Endothelial cell of umbilical vein (primary cell): ENCODE data around the gene RINT1. TPM values are rescaled to one million over a fixed set of nuclear protein-coding genes. Genes with fewer than 3 reads are reported as not detected.

ENCODE experiments used
- BruUV-seq: library from RNA; stranded (reverse); fragments of 400-500 nt; replicated peaks from 2 replicates; lab custom pipeline; 2021; lab: Mats Ljungman, UMichigan
- CTCF ChIA-PET: fragments of 300-600, 350-600 bp; sonication (Branson Sonifier 250); formaldehyde crosslinking; loops from one replicate; lab custom pipeline; 2021; ENCODE audit warnings: antibody characterized with exemption, inconsistent platforms; lab: Charles Lee
- POLR2A ChIA-PET: fragments of 300-600, 350-600 bp; sonication (Branson Sonifier 250); formaldehyde crosslinking; loops from one replicate; lab custom pipeline; 2021; ENCODE audit warnings: antibody characterized with exemption, inconsistent platforms; lab: Charles Lee
- DNase-seq: peaks from one replicate; pipeline ENCODE4 v3.0.0-alpha.2; 2011; ENCODE audit warnings: low read depth, low spot score
- FAIRE-seq: peaks from 2 replicates; lab custom pipeline; 2011; peaks lifted over from hg19 to GRCh38; lab: Jason Lieb, UNC
- H2AFZ ChIP-seq: 2 replicates; pipeline ENCODE4 v1.6.0; 2012; ENCODE audit warnings: low read depth, low read length, control low read depth, inconsistent platforms
- H3K27ac ChIP-seq: 2 replicates; pipeline ENCODE4 v1.5.1; 2011; ENCODE audit warnings: low read depth, mild to moderate bottlenecking, control low read depth, low read length, moderate library complexity; ENCODE audit not compliant: insufficient read depth
- H3K27me3 ChIP-seq, 2 experiments: 2 replicates each; pipeline versions ENCODE4 v1.6.0 to v1.6.1; 2011; ENCODE audit warnings: low read length in 2 of 2, mixed read lengths in 1 of 2; ENCODE audit not compliant: control insufficient read depth in 2 of 2, insufficient read depth in 2 of 2
- H3K36me3 ChIP-seq, 2 experiments: 2 replicates in 1 of 2; 3 replicates in 1 of 2; pipeline ENCODE4 v1.5.1; 2011; ENCODE audit warnings: low read length in 2 of 2, mild to moderate bottlenecking in 1 of 2, moderate library complexity in 1 of 2; ENCODE audit not compliant: control insufficient read depth in 2 of 2, insufficient read depth in 2 of 2; ENCODE audit errors: extremely low read depth in 1 of 2
- H3K4me1 ChIP-seq: 3 replicates; pipeline ENCODE4 v1.5.1; 2011; ENCODE audit warnings: mild to moderate bottlenecking, low read length; ENCODE audit not compliant: control insufficient read depth, insufficient read depth; ENCODE audit errors: extremely low read depth
- H3K4me2 ChIP-seq: 2 replicates; pipeline ENCODE4 v1.6.1; 2011; ENCODE audit warnings: low read length, control low read depth, mixed read lengths; ENCODE audit not compliant: insufficient read depth
- H3K4me3 ChIP-seq, 3 experiments: fragments of 200-600 bp in 1 of 3; sonication (generic), shearing (Covaris generic) in 1 of 3; replicated peaks in 1 of 3; 2 replicates each; pipeline ENCODE4 v1.5.1; 2011 to 2016; ENCODE audit warnings: control low read depth in 3 of 3, low read length in 3 of 3, mild to moderate bottlenecking in 2 of 3, inconsistent platforms in 1 of 3, low read depth in 1 of 3, moderate library complexity in 1 of 3; ENCODE audit not compliant: insufficient read depth in 1 of 3
- H3K79me2 ChIP-seq: 2 replicates; pipeline ENCODE4 v1.6.0; 2012; ENCODE audit warnings: low read length, inconsistent platforms; ENCODE audit not compliant: control insufficient read depth, insufficient read depth
- H3K9ac ChIP-seq: replicated peaks from 2 replicates; pipeline ENCODE3; 2011; ENCODE audit warnings: low read length, control low read depth; ENCODE audit not compliant: insufficient read depth; ENCODE audit errors: extremely low read depth
- H3K9me1 ChIP-seq: replicated peaks from 3 replicates; pipeline ENCODE4 v1.6.0; 2011; ENCODE audit warnings: mild to moderate bottlenecking, low read length; ENCODE audit not compliant: control insufficient read depth, insufficient read depth; ENCODE audit errors: extremely low read depth
- H3K9me3 ChIP-seq: replicated peaks from 2 replicates; pipeline ENCODE4 v1.5.1; 2012; ENCODE audit warnings: low read length, inconsistent platforms; ENCODE audit not compliant: control insufficient read depth, insufficient read depth
- H4K20me1 ChIP-seq: replicated peaks from 2 replicates; pipeline ENCODE3; 2011; ENCODE audit warnings: mild to moderate bottlenecking, low read length; ENCODE audit not compliant: control insufficient read depth, insufficient read depth; ENCODE audit errors: extremely low read depth
- CTCF ChIP-seq, 2 donors: IDR thresholded peaks; 1 replicate in 1 of 2; 2 replicates in 1 of 2; pipeline ENCODE4 v1.5.1; 2011; ENCODE audit warnings: low read length in 2 of 2, mild to moderate bottlenecking in 2 of 2, moderate library complexity in 2 of 2, control low read depth in 1 of 2, inconsistent platforms in 1 of 2, low read depth in 1 of 2; ENCODE audit not compliant: insufficient read depth in 1 of 2; ENCODE audit errors: extremely low read depth in 1 of 2
- EZH2 ChIP-seq: IDR thresholded peaks from 2 replicates; pipeline ENCODE4 v1.6.1; 2012; ENCODE audit warnings: borderline replicate concordance, low read depth, mild to moderate bottlenecking, moderate library complexity, low read length, inconsistent platforms; ENCODE audit not compliant: severe bottlenecking
- FOS ChIP-seq: IDR thresholded peaks from 2 replicates; pipeline ENCODE4 v1.6.1; 2011; ENCODE audit warnings: mild to moderate bottlenecking, low read length, moderate library complexity, borderline replicate concordance; ENCODE audit not compliant: insufficient read depth
- GATA2 ChIP-seq: IDR thresholded peaks from 2 replicates; pipeline ENCODE4 v1.7.0; 2011; ENCODE audit warnings: low read depth, mild to moderate bottlenecking, moderate library complexity, mixed read lengths, low read length; ENCODE audit not compliant: insufficient read length, insufficient read depth
- JUN ChIP-seq: IDR thresholded peaks from 2 replicates; pipeline ENCODE4 v1.6.1; 2011; ENCODE audit warnings: borderline replicate concordance, low read depth; ENCODE audit not compliant: insufficient read length, insufficient read depth
- MYC ChIP-seq: IDR thresholded peaks from one replicate; pipeline ENCODE4 v1.6.1; 2011; ENCODE audit warnings: mild to moderate bottlenecking, low read depth, low read length
- POLR2A ChIP-seq: IDR thresholded peaks from 2 replicates; pipeline ENCODE4 v1.6.1; 2012; ENCODE audit warnings: low read depth, mild to moderate bottlenecking, control low read depth, low read length
- POLR2AphosphoS5 ChIP-seq: IDR thresholded peaks from 2 replicates; pipeline ENCODE4 v1.6.1; 2012; ENCODE audit warnings: low read depth, mild to moderate bottlenecking, control low read depth, low read length, moderate library complexity; ENCODE audit not compliant: insufficient read depth
- dilution Hi-C: fragments of 300-500 bp; cut with MboI; formaldehyde crosslinking; loops from one replicate; pipeline ENCODE4 v1.15.0; 2019; ENCODE audit warnings: low sequenced_read_pairs; ENCODE audit not compliant: extremely low pct_ligation_motif_present
- intact Hi-C: fragments of 100-400 bp; cut with micrococcal nuclease; formaldehyde crosslinking; loops from one replicate; pipeline ENCODE4 v1.10.0; 2022
- polyA plus RNA-seq, 4 experiments: library from polyadenylated mRNA; depleted of rRNA in 3 of 4; stranded (reverse) in 3 of 4; unstranded in 1 of 4; fragments of >200 nt; gene quantifications; 2 replicates each; pipeline versions ENCODE4 v1.2.1 to v1.2.3, GENCODE V29; 2011 to 2012; ENCODE audit warnings: missing spikeins in 1 of 4
- total RNA-seq: library from RNA; stranded (reverse); gene quantifications from 2 replicates; pipeline ENCODE4 v1.2.3, GENCODE V29; 2021
- TF ChIP-seq, protein P1 (sequence below): IDR thresholded peaks from 2 replicates; pipeline ENCODE4 v1.6.1; 2011; ENCODE audit not compliant: insufficient read depth, insufficient read length

Gene RINT1
- total and polyA plus RNA-seq, 2 donors (not counting 3 experiments of a cell fraction or from before 2014, with no cell fraction given), result 10.8 to 23.4 TPM

DNA sequence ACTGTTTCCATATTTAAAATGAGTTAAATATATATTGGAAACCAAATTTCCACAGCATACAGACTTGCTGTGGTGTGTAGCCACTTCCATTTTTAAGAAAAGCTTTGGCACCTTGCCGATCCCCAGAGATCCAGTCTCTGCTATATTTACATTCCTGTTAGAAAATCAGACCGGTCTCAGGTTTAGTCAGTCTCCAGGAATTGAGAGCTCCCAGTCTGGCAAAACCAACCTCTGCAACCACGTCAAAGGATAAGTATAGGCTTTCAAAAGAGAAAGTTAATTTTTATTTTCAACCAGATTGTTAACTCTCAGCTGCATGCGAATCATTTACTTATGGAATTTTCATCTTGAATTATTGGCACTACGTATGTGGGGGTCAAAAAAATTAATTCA lies 38.1 kb upstream of the RINT1 start:
- Histone ChIP-seq H3K79me2 (peaks cover 3% of the 10 kb centered on the region), H4K20me1 (no peaks in the 10 kb centered on the region), H3K9ac (peak overlapping the region; percentile 56), H3K27me3 (no peaks in the 10 kb centered on the region), H3K9me3 (no peaks in the 10 kb centered on the region), H3K4me1 (peaks cover 43% of the 10 kb centered on the region), H3K27ac (peak overlapping the region; percentile 73), H3K4me3 (no peak overlapping the region), H2AFZ (no peak overlapping the region), H3K4me2 (peak overlapping the region; percentile 66), H3K9me1 (no peaks in the 10 kb centered on the region), H3K36me3 (peaks cover 0 to 5% of the 10 kb centered on the region in 2 experiments)
- ChIA-PET POLR2A (interaction anchor here (0.5 to 0.6 kb wide), 2 partner anchors 421 to 528 kb away, joined by 5 to 8 read pairs; no protein-coding TSS in a partner anchor), CTCF (interaction anchor here (0.7 to 0.9 kb wide), 3 partner anchors 11 to 38 kb away, joined by 3 to 6 read pairs (median 4); no protein-coding TSS in a partner anchor)
- dilution Hi-C loops (no loop called here), intact Hi-C loops (no loop called here)
- BruUV-seq, result no TSS peak
- DNase-seq (peak; percentile 85), FAIRE-seq (no peak)
- TF ChIP-seq POLR2AphosphoS5, result no peak
- TF ChIP-seq POLR2A, result peak; percentile 21

GRCh38 chr7:105496521-105496920 lies 35.5 kb upstream of the RINT1 start:
- dilution Hi-C loops (no loop called here), intact Hi-C loops (loop anchor here (2.0 kb wide), 1 partner anchor 24 kb away; no protein-coding TSS in a partner anchor)
- Histone ChIP-seq H3K4me3 (peak overlapping the region in 1 of 3 experiments; percentile 40), H3K4me2 (peak overlapping the region; percentile 87), H2AFZ (peak overlapping the region; percentile 46), H3K27me3 (no peaks in the 10 kb centered on the region), H3K79me2 (no peaks in the 10 kb centered on the region), H4K20me1 (no peaks in the 10 kb centered on the region), H3K4me1 (peaks cover 38% of the 10 kb centered on the region), H3K36me3 (peaks cover 6 to 8% of the 10 kb centered on the region in 2 experiments), H3K27ac (peak overlapping the region; percentile 91), H3K9ac (peak overlapping the region; percentile 81), H3K9me1 (no peaks in the 10 kb centered on the region), H3K9me3 (no peaks in the 10 kb centered on the region)
- POLR2A ChIA-PET, result interaction anchor here (0.7 kb wide), 1 partner anchor 35 kb away, joined by 4 read pairs; no protein-coding TSS in a partner anchor
- DNase-seq, result peak; percentile 90
- peak; percentile 75 for FAIRE-seq
- TF ChIP-seq MYC (no peak), JUN (peak; percentile 61), POLR2AphosphoS5 (no peak), GATA2 (no peak), CTCF (IDR thresholded peaks at IDR 0.05; ENCODE audit: extremely low read depth in 1 of 2, insufficient read depth in 1 of 2, low read depth in 1 of 2, low read length in 2 of 2) (no peak), POLR2A (no peak), FOS (peak; percentile 84), EZH2 (no peak)
- TF ChIP-seq, protein P1, sequence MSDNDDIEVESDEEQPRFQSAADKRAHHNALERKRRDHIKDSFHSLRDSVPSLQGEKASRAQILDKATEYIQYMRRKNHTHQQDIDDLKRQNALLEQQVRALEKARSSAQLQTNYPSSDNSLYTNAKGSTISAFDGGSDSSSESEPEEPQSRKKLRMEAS, result no peak
- CTCF ChIA-PET, result interaction anchor here (0.7 kb wide), 1 partner anchor 90 kb away, joined by 3 read pairs; no protein-coding TSS in a partner anchor
- BruUV-seq, result no TSS peak
